A549 treated with CORT108297 at 1 μM for 4 hours (cell line): ENCODE data around the gene IL5. TPM values are rescaled to one million over a fixed set of nuclear protein-coding genes. Genes with fewer than 3 reads are reported as not detected.

Source experiments
- total RNA-seq: library from RNA; stranded (reverse); fragments of 200-300 nt; extraction: Qiagen RNA extraction; gene quantifications from 5 replicates; pipeline ENCODE4 v1.2.3, GENCODE V29; 2022

The IL5 gene
- total RNA-seq = not detected in 5 replicates

GRCh38 chr5:132543472-132544201 is at the start of gene IL5:
Gene IL5 (minus strand): TSS chr5:132543522. CDS start chr5:132543478, 44 bp downstream.

GRCh38 chr5:132556763-132557477 is 13.6 kb upstream of the IL5 start, which contains the start of gene RAD50:
Gene RAD50 (plus strand): TSS chr5:132556977. CDS start chr5:132557325, 348 bp downstream.

Other genes starting within 250 kb of the IL5 start
- gene SLC22A4, start 249.1 kb downstream of the IL5 start, total RNA-seq = 4.0 to 4.9 TPM (median 4.3 TPM) in 5 replicates
- 21.6 to 26.6 TPM (median 23.7 TPM) in 5 replicates for gene SLC22A5, start 173.8 kb downstream of the IL5 start, total RNA-seq
- 29.4 to 45.1 TPM (median 39.5 TPM) in 5 replicates for gene IRF1, start 52.7 kb downstream of the IL5 start, total RNA-seq
- gene RAD50, start 13.5 kb upstream of the IL5 start, total RNA-seq = 26.5 to 35.9 TPM (median 28.8 TPM) in 5 replicates
- 0.06 to 0.13 TPM in 2 of 5 replicates, not detected in the others for gene IL13, start 114.7 kb upstream of the IL5 start, total RNA-seq
- gene IL4, start 130.5 kb upstream of the IL5 start, total RNA-seq = not detected in 5 replicates
- gene KIF3A, start 194.0 kb upstream of the IL5 start, total RNA-seq = 5.2 to 11.6 TPM (median 8.7 TPM) in 5 replicates
- gene CCNI2, start 203.9 kb upstream of the IL5 start, total RNA-seq = 0.07 to 0.42 TPM (median 0.12 TPM) in 4 of 5 replicates, not detected in the other
- gene SEPTIN8, start 233.7 kb upstream of the IL5 start, total RNA-seq = 16.6 to 23.3 TPM (median 20.5 TPM) in 5 replicates